Activated naive CD4-positive, alpha-beta T cell treated with anti-CD3 and anti-CD28 coated beads for 36 hours (primary cell): ENCODE measurements around the gene L3MBTL4. TPM values are rescaled to one million over a fixed set of nuclear protein-coding genes. Genes with fewer than 3 reads are reported as not detected.

Experiments
- CTCF ChIA-PET: fragments of 350-600 bp; sonication (Branson Sonifier 250); formaldehyde crosslinking; loops from one replicate; lab custom pipeline; 2021; ENCODE audit warnings: antibody characterized with exemption; lab: Charles Lee
- DNase-seq: peaks from one replicate; pipeline ENCODE4 v3.0.0-alpha.2; 2020
- H3K27ac Mint-ChIP-seq: one replicate; pipeline ENCODE4 v1.8.0; 2021; ENCODE audit warnings: mild to moderate bottlenecking, mixed read lengths
- H3K27me3 Mint-ChIP-seq: one replicate; pipeline ENCODE4 v1.8.0; 2021; ENCODE audit warnings: low read depth, mixed read lengths
- H3K36me3 Mint-ChIP-seq: one replicate; pipeline ENCODE4 v1.8.0; 2021; ENCODE audit warnings: low read depth, mixed read lengths
- H3K4me1 Mint-ChIP-seq: one replicate; pipeline ENCODE4 v1.8.0; 2021; ENCODE audit warnings: low read depth, mixed read lengths
- H3K4me3 Mint-ChIP-seq: one replicate; pipeline ENCODE4 v1.8.0; 2021; ENCODE audit warnings: mild to moderate bottlenecking, moderate library complexity, mixed read lengths
- H3K9me3 Mint-ChIP-seq: one replicate; pipeline ENCODE4 v1.8.0; 2021; ENCODE audit warnings: mixed read lengths
- intact Hi-C: fragments of 100-400 bp; cut with micrococcal nuclease; formaldehyde crosslinking; loops from one replicate; pipeline ENCODE4 v1.15.1; 2023
- total RNA-seq, 2 experiments: library from RNA; stranded (reverse); gene quantifications; one replicate each; pipeline ENCODE4 v1.2.3, GENCODE V29; 2021

L3MBTL4 gene
- total RNA-seq, 2 experiments from 2014 or later = 0.05 to 0.10 TPM

DNA sequence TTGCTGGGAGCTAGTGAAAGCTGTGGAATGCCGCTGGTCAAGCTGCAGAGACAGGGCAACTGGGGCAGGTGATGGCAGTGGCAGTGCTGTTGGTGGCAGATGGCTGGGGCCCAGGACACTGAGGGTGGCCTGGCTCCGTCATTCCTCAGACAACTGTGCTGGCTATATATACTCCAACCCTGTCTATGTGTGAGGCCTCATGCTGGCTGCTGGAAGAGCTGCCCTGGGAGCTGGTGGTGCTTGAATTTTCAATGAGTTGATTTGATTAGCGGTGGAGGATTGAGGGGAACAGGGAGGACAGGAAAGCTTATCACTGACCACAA lies 452.9 kb downstream of the L3MBTL4 start:
- Mint-ChIP-seq H3K27me3 (no peaks in the 10 kb centered on the region), H3K36me3 (no peaks in the 10 kb centered on the region), H3K9me3 (no peaks in the 10 kb centered on the region), H3K4me3 (no peak overlapping the region), H3K27ac (no peak overlapping the region), H3K4me1 (peaks cover 22% of the 10 kb centered on the region)
- intact Hi-C loops = no loop called here
- CTCF ChIA-PET = no interaction called here
- no peak for DNase-seq

- no peaks in the 10 kb centered on the region for H3K9me3 Mint-ChIP-seq
- CTCF ChIA-PET = interaction anchor here (0.8 kb wide), 1 partner anchor 169 kb away, joined by 3 read pairs; no protein-coding TSS in a partner anchor
- intact Hi-C loops = no loop called here
- no peak overlapping the region for H3K4me3 Mint-ChIP-seq
- H3K27ac Mint-ChIP-seq = no peak overlapping the region
- no peaks in the 10 kb centered on the region for H3K36me3 Mint-ChIP-seq
- peaks cover 19% of the 10 kb centered on the region for H3K4me1 Mint-ChIP-seq
- H3K27me3 Mint-ChIP-seq = no peaks in the 10 kb centered on the region
- no peak for DNase-seq
Measured at GRCh38 chr18:5961097-5961827, 453.4 kb downstream of the L3MBTL4 start.

GRCh38 chr18:5958822-5959221 lies 455.9 kb downstream of the L3MBTL4 start:
- H3K27ac Mint-ChIP-seq = no peak overlapping the region
- no peak overlapping the region for H3K4me3 Mint-ChIP-seq
- H3K27me3 Mint-ChIP-seq = no peaks in the 10 kb centered on the region
- no peaks in the 10 kb centered on the region for H3K9me3 Mint-ChIP-seq
- no peak for DNase-seq
- H3K4me1 Mint-ChIP-seq = no peaks in the 10 kb centered on the region
- CTCF ChIA-PET = interaction anchor here (0.5 to 0.9 kb wide), 2 partner anchors 30 to 789 kb away, joined by 3 read pairs; no protein-coding TSS in a partner anchor
- intact Hi-C loops = no loop called here
- no peaks in the 10 kb centered on the region for H3K36me3 Mint-ChIP-seq

DNA sequence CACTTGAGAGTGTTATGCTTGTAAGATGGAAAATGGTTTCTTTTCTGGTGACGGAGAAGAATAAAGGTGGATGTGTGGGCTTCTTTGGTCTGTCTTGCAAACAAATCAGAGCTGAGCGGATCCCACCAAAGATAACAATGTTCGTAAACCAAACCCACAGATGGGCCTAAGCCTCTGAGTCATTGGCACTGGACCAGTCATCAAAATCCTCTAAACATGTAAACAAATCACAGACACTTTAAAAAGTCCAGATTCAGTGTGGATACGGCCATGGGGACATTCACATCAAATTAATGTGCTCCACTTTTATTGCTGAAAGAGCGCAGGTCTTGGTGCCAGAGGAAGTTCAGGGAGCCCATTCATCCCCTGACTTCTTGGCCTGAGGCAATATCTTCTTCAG lies 458.9 kb downstream of the L3MBTL4 start:
- Mint-ChIP-seq H3K9me3 (no peaks in the 10 kb centered on the region), H3K27me3 (no peaks in the 10 kb centered on the region), H3K4me3 (no peak overlapping the region), H3K4me1 (no peaks in the 10 kb centered on the region), H3K36me3 (no peaks in the 10 kb centered on the region), H3K27ac (no peak overlapping the region)
- no peak for DNase-seq
- intact Hi-C loops = no loop called here
- CTCF ChIA-PET = no interaction called here

GRCh38 chr18:5951515-5952091 lies 463.1 kb downstream of the L3MBTL4 start:
- CTCF ChIA-PET = no interaction called here
- Mint-ChIP-seq H3K9me3 (no peaks in the 10 kb centered on the region), H3K27ac (no peak overlapping the region), H3K4me1 (no peaks in the 10 kb centered on the region), H3K36me3 (no peaks in the 10 kb centered on the region), H3K4me3 (no peak overlapping the region), H3K27me3 (no peaks in the 10 kb centered on the region)
- intact Hi-C loops = loop anchor here (2.0 kb wide), 1 partner anchor 21 kb away; no protein-coding TSS in a partner anchor
- no peak for DNase-seq

DNA sequence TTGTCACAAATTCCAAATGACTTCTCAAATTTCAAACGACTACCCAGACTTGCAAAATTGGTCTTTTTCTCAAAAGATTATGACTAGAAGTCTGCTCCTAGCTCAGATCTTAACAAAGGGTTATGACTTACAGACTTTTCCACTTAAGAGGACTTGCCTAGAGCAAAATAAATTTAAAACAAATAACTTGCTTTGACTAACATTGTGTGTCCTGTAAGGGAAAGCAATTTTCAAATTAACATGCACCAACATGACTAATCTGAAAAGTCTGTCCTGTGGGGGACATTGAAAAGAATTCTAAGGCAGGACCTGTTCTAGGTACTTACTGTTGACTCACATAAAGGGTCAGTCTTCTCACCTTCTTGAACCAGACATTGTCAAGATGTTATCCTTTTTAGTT lies 465.9 kb downstream of the L3MBTL4 start:
- intact Hi-C loops = no loop called here
- Mint-ChIP-seq H3K4me1 (no peaks in the 10 kb centered on the region), H3K9me3 (no peaks in the 10 kb centered on the region), H3K36me3 (no peaks in the 10 kb centered on the region), H3K27me3 (peaks cover 3% of the 10 kb centered on the region), H3K27ac (no peak overlapping the region), H3K4me3 (no peak overlapping the region)
- CTCF ChIA-PET = no interaction called here
- no peak for DNase-seq

GRCh38 chr18:5948237-5948636 lies 466.5 kb downstream of the L3MBTL4 start:
- H3K4me1 Mint-ChIP-seq = no peaks in the 10 kb centered on the region
- no peaks in the 10 kb centered on the region for H3K36me3 Mint-ChIP-seq
- intact Hi-C loops = no loop called here
- peaks cover 7% of the 10 kb centered on the region for H3K27me3 Mint-ChIP-seq
- no peak for DNase-seq
- no peaks in the 10 kb centered on the region for H3K9me3 Mint-ChIP-seq
- H3K27ac Mint-ChIP-seq = no peak overlapping the region
- H3K4me3 Mint-ChIP-seq = no peak overlapping the region
- CTCF ChIA-PET = no interaction called here

DNA sequence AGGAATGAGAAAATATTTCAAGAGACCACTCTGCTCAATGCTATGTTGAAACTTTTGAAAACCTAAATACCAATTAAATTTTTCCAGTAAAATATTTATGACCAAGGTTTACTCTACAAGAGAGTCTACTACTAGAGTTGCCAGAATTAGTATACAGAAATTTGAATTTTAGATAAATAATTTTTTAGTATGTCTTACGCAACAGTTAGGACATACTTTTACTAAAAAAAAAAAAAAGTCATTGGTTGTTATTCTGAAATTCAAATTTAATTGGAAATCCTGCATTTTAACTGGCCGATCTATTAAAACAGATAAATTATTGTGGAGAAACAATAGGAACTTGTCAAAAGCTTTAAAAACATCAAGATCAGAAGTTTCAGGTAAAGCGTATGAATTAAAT lies 470.3 kb downstream of the L3MBTL4 start:
- no peak overlapping the region for H3K4me3 Mint-ChIP-seq
- intact Hi-C loops = no loop called here
- peaks cover 8% of the 10 kb centered on the region for H3K27me3 Mint-ChIP-seq

DNA sequence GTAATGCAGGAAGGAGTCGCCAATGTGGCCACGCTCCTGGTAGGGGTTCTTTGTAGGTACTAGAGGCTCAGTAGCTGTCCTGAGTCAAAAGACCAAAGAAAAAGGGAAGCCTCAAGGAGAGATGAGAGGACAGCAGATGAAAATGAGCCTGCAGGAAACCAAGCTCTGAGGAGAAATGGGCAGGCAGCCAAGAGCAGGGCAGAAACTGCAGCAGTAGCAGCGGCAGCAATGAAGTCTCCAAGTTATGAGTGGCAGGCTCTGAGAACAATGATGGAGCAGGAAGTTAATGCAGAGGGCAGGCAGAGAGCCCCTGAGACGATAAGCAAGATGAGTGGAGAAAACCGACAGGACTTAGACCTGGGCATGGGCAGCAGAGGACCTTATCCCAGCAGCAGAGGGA lies 471.2 kb downstream of the L3MBTL4 start:
- no peak overlapping the region for H3K27ac Mint-ChIP-seq
- CTCF ChIA-PET = no interaction called here
- no peak for DNase-seq
- no peaks in the 10 kb centered on the region for H3K36me3 Mint-ChIP-seq
- intact Hi-C loops = no loop called here
- peaks cover 8% of the 10 kb centered on the region for H3K27me3 Mint-ChIP-seq
- no peaks in the 10 kb centered on the region for H3K4me1 Mint-ChIP-seq
- H3K4me3 Mint-ChIP-seq = no peak overlapping the region
- no peaks in the 10 kb centered on the region for H3K9me3 Mint-ChIP-seq

More for the DNA sequence above, 470.3 kb downstream of the L3MBTL4 start:
- no peak for DNase-seq
- H3K4me1 Mint-ChIP-seq = no peaks in the 10 kb centered on the region
- H3K36me3 Mint-ChIP-seq = no peaks in the 10 kb centered on the region
- no peaks in the 10 kb centered on the region for H3K9me3 Mint-ChIP-seq
- no peak overlapping the region for H3K27ac Mint-ChIP-seq
- CTCF ChIA-PET = interaction anchor here (0.7 kb wide), 1 partner anchor 69 kb away, joined by 7 read pairs; no protein-coding TSS in a partner anchor

GRCh38 chr18:5942591-5942990 lies 472.1 kb downstream of the L3MBTL4 start:
- Mint-ChIP-seq H3K27ac (no peak overlapping the region), H3K36me3 (no peaks in the 10 kb centered on the region), H3K4me3 (no peak overlapping the region), H3K4me1 (no peaks in the 10 kb centered on the region), H3K9me3 (no peaks in the 10 kb centered on the region), H3K27me3 (peaks cover 8% of the 10 kb centered on the region)
- intact Hi-C loops = no loop called here
- DNase-seq = no peak
- CTCF ChIA-PET = no interaction called here

GRCh38 chr18:5941890-5942289 lies 472.8 kb downstream of the L3MBTL4 start:
- DNase-seq = no peak
- Mint-ChIP-seq H3K36me3 (no peaks in the 10 kb centered on the region), H3K4me1 (no peaks in the 10 kb centered on the region), H3K27ac (no peak overlapping the region), H3K4me3 (no peak overlapping the region), H3K27me3 (peaks cover 8% of the 10 kb centered on the region), H3K9me3 (no peaks in the 10 kb centered on the region)
- intact Hi-C loops = no loop called here
- CTCF ChIA-PET = no interaction called here

- H3K4me3 Mint-ChIP-seq = no peak overlapping the region
- no peaks in the 10 kb centered on the region for H3K36me3 Mint-ChIP-seq
- intact Hi-C loops = no loop called here
- H3K27ac Mint-ChIP-seq = no peak overlapping the region
- DNase-seq = no peak
- peaks cover 12% of the 10 kb centered on the region for H3K27me3 Mint-ChIP-seq
- no peaks in the 10 kb centered on the region for H3K4me1 Mint-ChIP-seq
- CTCF ChIA-PET = interaction anchor here (0.6 kb wide), 1 partner anchor 187 kb away, joined by 3 read pairs; no protein-coding TSS in a partner anchor
- no peaks in the 10 kb centered on the region for H3K9me3 Mint-ChIP-seq
Measured at GRCh38 chr18:5939801-5940667, 474.7 kb downstream of the L3MBTL4 start.
